Activated T-helper 9 cell treated with anti-CD3 and anti-CD28 coated beads, Interleukin-2, amount 50 U/mL, for 16 hours (primary cell): ENCODE data around the gene CLMN.
"Not testable (repeated sequence)": the region's sequence is repeated elsewhere in the genome, so short reads cannot be mapped to it uniquely, and the experiment has no call there.

Experiments
- DNase-seq: peaks from one replicate; pipeline ENCODE4 v3.0.0-alpha.2; 2020; ENCODE audit warnings: low read depth

The CLMN gene

GRCh38 chr14:95191445-95192199, 128.1 kb downstream of the CLMN start:
- no peak for DNase-seq

- no peak for DNase-seq
Measured at GRCh38 chr14:95190857-95191256, 128.9 kb downstream of the CLMN start.

- DNase-seq = no peak
Measured at GRCh38 chr14:95190346-95190840, 129.3 kb downstream of the CLMN start.

GRCh38 chr14:95189367-95190132, 130.2 kb downstream of the CLMN start:
- no peak for DNase-seq

GRCh38 chr14:95188380-95188779, 131.3 kb downstream of the CLMN start:
- DNase-seq = no peak

GRCh38 chr14:95185767-95186392, 133.8 kb downstream of the CLMN start:
- DNase-seq = no peak

GRCh38 chr14:95185033-95185766, 134.5 kb downstream of the CLMN start:
- no peak for DNase-seq

GRCh38 chr14:95184413-95184790, 135.3 kb downstream of the CLMN start:
- no peak for DNase-seq

GRCh38 chr14:95183532-95184412, 135.9 kb downstream of the CLMN start:
- DNase-seq = no peak

GRCh38 chr14:95183082-95183481, 136.6 kb downstream of the CLMN start:
- no peak for DNase-seq

GRCh38 chr14:95182379-95182778, 137.3 kb downstream of the CLMN start:
- DNase-seq = no peak

GRCh38 chr14:95180966-95181741, 138.6 kb downstream of the CLMN start:
- DNase-seq = no peak

- DNase-seq = not testable (repeated sequence)
Measured at GRCh38 chr14:95175670-95176069, 144.0 kb downstream of the CLMN start.

- DNase-seq = no peak
Measured at GRCh38 chr14:95174184-95174792, 145.4 kb downstream of the CLMN start.

- no peak for DNase-seq
Measured at GRCh38 chr14:95173518-95173917, 146.2 kb downstream of the CLMN start.

- no peak for DNase-seq
Measured at GRCh38 chr14:95167177-95167576, 152.5 kb downstream of the CLMN start.

- DNase-seq = no peak
Measured at GRCh38 chr14:95165517-95165916, 154.2 kb downstream of the CLMN start.

GRCh38 chr14:95164506-95164905, 155.2 kb downstream of the CLMN start:
- DNase-seq = no peak

- no peak for DNase-seq
Measured at GRCh38 chr14:95163666-95164065, 156.0 kb downstream of the CLMN start.

GRCh38 chr14:95163132-95163531, 156.6 kb downstream of the CLMN start:
- no peak for DNase-seq
